A549 (cell line): ENCODE results near the gene SURF6. TPM values are rescaled to one million over a fixed set of nuclear protein-coding genes. Genes with fewer than 3 reads are reported as not detected.

Source experiments
- BHLHE40 ChIP-seq: IDR thresholded peaks from 2 replicates; pipeline ENCODE4 v1.6.1; 2012; ENCODE audit warnings: low read depth, low read length, inconsistent platforms
- CBX2 ChIP-seq: fragments of 200-600 bp; sonication (generic); IDR thresholded peaks from 2 replicates; pipeline ENCODE4 v1.6.1; 2016; ENCODE audit warnings: low read depth, mild to moderate bottlenecking, borderline replicate concordance
- CEBPB ChIP-seq, 2 experiments: fragments of >200 bp in 1 of 2; sonication (Bioruptor Twin) in 1 of 2; formaldehyde crosslinking in 1 of 2; IDR thresholded peaks; 2 replicates each; pipeline ENCODE4 v1.6.1; 2012 to 2016
- EHF ChIP-seq: fragments of 250-450 bp; sonication (Bioruptor Pico); IDR thresholded peaks from 2 replicates; pipeline ENCODE4 v1.5.0; 2020; ENCODE audit warnings: mild to moderate bottlenecking
- ELK1 ChIP-seq: fragments of 150-350 bp; IDR thresholded peaks from 2 replicates; pipeline ENCODE4 v1.6.1; 2014; ENCODE audit warnings: low read depth, mild to moderate bottlenecking, low read length
- FOSB ChIP-seq: fragments of 250-450 bp; sonication (Bioruptor Pico); IDR thresholded peaks from 2 replicates; pipeline ENCODE4 v1.5.0; 2020; ENCODE audit warnings: mild to moderate bottlenecking, moderate library complexity
- FOSL2 ChIP-seq, 2 experiments: fragments of 450-650 bp in 1 of 2; fragments of >200 bp in 1 of 2; sonication (Bioruptor Twin) in 1 of 2; formaldehyde crosslinking; IDR thresholded peaks; 2 replicates each; pipeline versions ENCODE4 v1.5.0 to v1.6.1; 2016 to 2020; ENCODE audit warnings: mild to moderate bottlenecking in 1 of 2, moderate library complexity in 1 of 2
- FOXS1 ChIP-seq: fragments of 250-450 bp; sonication (Bioruptor Pico); IDR thresholded peaks from 2 replicates; pipeline ENCODE4 v1.5.0; 2020; ENCODE audit warnings: mild to moderate bottlenecking, moderate library complexity
- HOXA7 ChIP-seq: fragments of 250-450 bp; sonication (Bioruptor Pico); IDR thresholded peaks from 2 replicates; pipeline ENCODE4 v1.5.0; 2020; ENCODE audit warnings: mild to moderate bottlenecking, moderate library complexity
- HOXB13 ChIP-seq: fragments of 250-450 bp; sonication (Bioruptor Pico); IDR thresholded peaks from 2 replicates; pipeline ENCODE4 v1.5.0; 2020; ENCODE audit warnings: low read depth, mild to moderate bottlenecking, moderate library complexity
- JUN ChIP-seq, 2 experiments: fragments of >200 bp; sonication (Bioruptor Twin); formaldehyde crosslinking; IDR thresholded peaks; 2 replicates in 1 of 2; 3 replicates in 1 of 2; pipeline ENCODE4 v1.6.1; 2016 to 2017
- KDM5A ChIP-seq: fragments of 200-600 bp; sonication (generic); IDR thresholded peaks from 2 replicates; pipeline ENCODE4 v1.6.1; 2016; ENCODE audit warnings: antibody characterized with exemption, mild to moderate bottlenecking
- MAX ChIP-seq: IDR thresholded peaks from 2 replicates; pipeline ENCODE4 v1.6.1; 2012
- MAZ ChIP-seq: fragments of 150-350 bp; IDR thresholded peaks from 2 replicates; pipeline ENCODE4 v1.6.1; 2014; ENCODE audit warnings: antibody characterized with exemption, low read depth, low read length, borderline replicate concordance
- MYC ChIP-seq: IDR thresholded peaks from 2 replicates; pipeline ENCODE4 v1.6.1; 2012; ENCODE audit warnings: mild to moderate bottlenecking, inconsistent platforms, low read length, improper control_type of control experiment, borderline replicate concordance
- PHF8 ChIP-seq: fragments of 200-600 bp; sonication (generic); IDR thresholded peaks from 2 replicates; pipeline ENCODE4 v1.6.1; 2016; ENCODE audit warnings: low read depth, mild to moderate bottlenecking, antibody characterized with exemption, moderate library complexity, borderline replicate concordance
- RARB ChIP-seq: fragments of 250-450 bp; sonication (Bioruptor Pico); IDR thresholded peaks from 2 replicates; pipeline ENCODE4 v1.8.0; 2021; ENCODE audit warnings: mild to moderate bottlenecking, moderate library complexity
- REST ChIP-seq: fragments of 200-600 bp; sonication (generic); IDR thresholded peaks from 2 replicates; pipeline ENCODE4 v1.6.1; 2016; ENCODE audit warnings: antibody characterized with exemption, mild to moderate bottlenecking, moderate library complexity
- RFX5 ChIP-seq: fragments of 450-650 bp; IDR thresholded peaks from 2 replicates; pipeline ENCODE4 v1.7.1; 2014; ENCODE audit warnings: antibody characterized with exemption, mild to moderate bottlenecking, moderate library complexity
- SREBF2 ChIP-seq: fragments of 450-650 bp; IDR thresholded peaks from 2 replicates; pipeline ENCODE4 v1.6.1; 2014; ENCODE audit warnings: mild to moderate bottlenecking, moderate library complexity
- USF2 ChIP-seq: fragments of 450-650 bp; IDR thresholded peaks from 2 replicates; pipeline ENCODE4 v1.6.1; 2014; ENCODE audit warnings: antibody characterized with exemption
- ZFP36 ChIP-seq: fragments of 450-650 bp; IDR thresholded peaks from 2 replicates; pipeline ENCODE4 v1.6.1; 2014; ENCODE audit warnings: borderline replicate concordance; ENCODE audit not compliant: partially characterized antibody
- ZNF302 ChIP-seq: fragments of 250-450 bp; sonication (Bioruptor Pico); IDR thresholded peaks from 2 replicates; pipeline ENCODE4 v1.9.0; 2021; ENCODE audit warnings: inconsistent platforms, mild to moderate bottlenecking, moderate library complexity
- ZSCAN20 ChIP-seq: fragments of 250-450 bp; sonication (Bioruptor Pico); IDR thresholded peaks from 2 replicates; pipeline ENCODE4 v1.8.0; 2022; ENCODE audit warnings: mild to moderate bottlenecking, moderate library complexity
- polyA plus RNA-seq, 4 experiments: library from polyadenylated mRNA; depleted of rRNA in 3 of 4; stranded (reverse); fragments of >200 nt; fragmentation: RNase III in 1 of 4; extraction: RNeasy Plus Mini Kit Qiagen cat#74134 plus additional on column Dnase treatment in 1 of 4; gene quantifications; 2 replicates in 3 of 4; 3 replicates in 1 of 4; pipeline ENCODE4 v1.2.3, GENCODE V29; 2011 to 2017
- TF ChIP-seq, protein P1 (sequence below): IDR thresholded peaks from 2 replicates; pipeline ENCODE4 v1.6.1; 2012

The SURF6 gene
- polyA plus RNA-seq, 2 of the 4 experiments (the other 2 are of a cell fraction): 10.5 to 25.1 TPM

GRCh38 chr9:133351908-133352634, 16.1 kb upstream of the SURF6 start (continued):
- no peak for TF ChIP-seq REST
- no peak for TF ChIP-seq HOXA7
- no peak for TF ChIP-seq CEBPB (IDR thresholded peaks at IDR 0.05)
- TF ChIP-seq KDM5A: no peak
- TF ChIP-seq FOSB (CRISPR knock-in tag): no peak
- TF ChIP-seq ZFP36: no peak
- TF ChIP-seq CBX2: no peak
- TF ChIP-seq USF2: no peak
- TF ChIP-seq, protein P1, sequence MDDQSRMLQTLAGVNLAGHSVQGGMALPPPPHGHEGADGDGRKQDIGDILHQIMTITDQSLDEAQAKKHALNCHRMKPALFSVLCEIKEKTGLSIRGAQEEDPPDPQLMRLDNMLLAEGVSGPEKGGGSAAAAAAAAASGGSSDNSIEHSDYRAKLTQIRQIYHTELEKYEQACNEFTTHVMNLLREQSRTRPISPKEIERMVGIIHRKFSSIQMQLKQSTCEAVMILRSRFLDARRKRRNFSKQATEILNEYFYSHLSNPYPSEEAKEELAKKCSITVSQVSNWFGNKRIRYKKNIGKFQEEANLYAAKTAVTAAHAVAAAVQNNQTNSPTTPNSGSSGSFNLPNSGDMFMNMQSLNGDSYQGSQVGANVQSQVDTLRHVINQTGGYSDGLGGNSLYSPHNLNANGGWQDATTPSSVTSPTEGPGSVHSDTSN: peak; percentile 70; the same call in 1 of the 2 replicates
- TF ChIP-seq FOXS1 (CRISPR knock-in tag): no peak
- no peak for TF ChIP-seq BHLHE40
- no peak for TF ChIP-seq FOSL2 (IDR thresholded peaks at IDR 0.05)
- no peak for TF ChIP-seq FOSL2 (CRISPR knock-in tag; IDR thresholded peaks at IDR 0.05)
- peak; percentile 29; the same call in 1 of the 2 replicates for TF ChIP-seq MAX
- TF ChIP-seq ZSCAN20 (CRISPR knock-in tag): no peak
- TF ChIP-seq PHF8: no peak
- TF ChIP-seq RARB (CRISPR knock-in tag): no peak
- TF ChIP-seq SREBF2: no peak
- TF ChIP-seq ELK1: no peak
- no peak for TF ChIP-seq MYC
- TF ChIP-seq EHF (CRISPR knock-in tag): no peak
- no peak for TF ChIP-seq MAZ
- no peak for TF ChIP-seq ZNF302 (CRISPR knock-in tag)
- TF ChIP-seq JUN (IDR thresholded peaks at IDR 0.05): peak; percentile 13 to 40; a peak in 2 of 5 replicates
- no peak for TF ChIP-seq HOXB13 (CRISPR knock-in tag)
- TF ChIP-seq RFX5: no peak
